ENCODE data around the gene ANKK1. TPM values are rescaled to one million over a fixed set of nuclear protein-coding genes. Genes with fewer than 3 reads are reported as not detected.

ANKK1 gene
- total RNA-seq, 1 experiment from 2014 or later = 0.22 TPM

DNA sequence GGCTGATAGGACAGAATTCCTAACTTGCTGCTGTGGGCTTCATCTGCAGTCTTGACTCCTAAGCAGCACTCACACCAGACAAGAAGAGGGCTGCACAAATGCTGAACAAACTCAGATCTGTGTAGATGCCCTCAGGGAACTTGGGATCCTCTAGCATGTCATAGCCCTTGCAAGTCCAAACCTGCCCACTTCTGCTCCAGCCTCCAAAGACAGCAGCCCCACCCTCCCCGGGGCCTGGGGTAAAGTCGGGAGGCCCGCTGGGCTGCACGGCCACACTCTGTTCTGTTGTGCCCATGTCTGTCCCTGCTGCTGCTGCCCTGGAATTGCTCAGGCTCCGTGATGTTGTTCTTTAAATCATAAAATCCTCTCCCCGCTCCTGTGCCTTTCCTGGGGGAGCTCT is 59.4 kb downstream of the ANKK1 start:
- TF ChIP-seq CTCF (IDR thresholded peaks at IDR 0.05 in 2 of 3, conservative IDR thresholded peaks at IDR 0.05 in 1 of 3; ENCODE audit: borderline replicate concordance in 1 of 3, insufficient read depth in 1 of 3, low read depth in 2 of 3, low read length in 2 of 3) (no peak), EGR1 (IDR thresholded peaks at IDR 0.05; ENCODE audit: low read depth) (no peak), EZH2 (IDR thresholded peaks at IDR 0.05) (no peak), REST (IDR thresholded peaks at IDR 0.05; ENCODE audit: low read depth) (no peak), ELF1 (IDR thresholded peaks at IDR 0.05; ENCODE audit: borderline replicate concordance, low read depth) (no peak), YY1 (IDR thresholded peaks at IDR 0.05; ENCODE audit: extremely low read depth, insufficient replicate concordance, low read depth, low read length) (no peak)
- intact Hi-C loops (cut with micrococcal nuclease) = no loop called here
- no peak for ATAC-seq
- no peak overlapping the region for H2AFZ ChIP-seq (ENCODE audit: low read depth, low read length, poor library complexity, severe bottlenecking)
- H3K9me2 ChIP-seq (ENCODE audit: insufficient read depth) = no peaks in the 10 kb centered on the region
- H3K4me3 ChIP-seq (replicated peaks in 1 of 2; ENCODE audit: low read depth in 1 of 2, low read length in 2 of 2) = no peak overlapping the region
- ChIA-PET POLR2A (no interaction called here), RAD21 (ENCODE audit: low non-redundant PET in 1 of 2, low total read pairs in 2 of 2, uncharacterized antibody in 2 of 2, unreplicated experiment in 2 of 2) (no interaction called here), CTCF (no interaction called here)
- no peaks in the 10 kb centered on the region for H3K9me3 ChIP-seq (ENCODE audit: control insufficient read depth in 1 of 2, insufficient read depth in 1 of 2, low read depth in 1 of 2, low read length in 2 of 2)
- no peak overlapping the region for H3K27ac ChIP-seq (ENCODE audit: low read depth, low read length)
- DNase-seq (ENCODE audit: low read depth, low spot score) = no peak
- H3K27me3 ChIP-seq (ENCODE audit: insufficient read depth, low read length) = peaks cover 43% of the 10 kb centered on the region
- H4K20me1 ChIP-seq (ENCODE audit: insufficient read depth) = no peaks in the 10 kb centered on the region
- no peaks in the 10 kb centered on the region for H3K4me1 ChIP-seq (ENCODE audit: control insufficient read depth in 1 of 2, insufficient read depth in 2 of 2, low read length in 2 of 2)
- H3K79me2 ChIP-seq (ENCODE audit: insufficient read depth, low read length) = no peaks in the 10 kb centered on the region
- no peak overlapping the region for H3K4me2 ChIP-seq (ENCODE audit: low read length)
- no TSS peak for BruUV-seq (replicated peaks)
- no peaks in the 10 kb centered on the region for H3K36me3 ChIP-seq (ENCODE audit: control insufficient read depth in 1 of 2, insufficient read depth in 2 of 2, low read length in 2 of 2)
- H3K9ac ChIP-seq (ENCODE audit: low read length) = no peak overlapping the region

Measured in HCT116 (cell line).